ENCODE measurements around the gene ENPP6. TPM values are rescaled to one million over a fixed set of nuclear protein-coding genes. Genes with fewer than 3 reads are reported as not detected.

ENPP6 gene
- polyA plus RNA-seq, 1 donor from 2014 or later = not detected

- TF ChIP-seq CTCF (IDR thresholded peaks at IDR 0.05; ENCODE audit: poor library complexity, severe bottlenecking) = no peak
Observed at GRCh38 chr4:184097815-184098214, 119.9 kb downstream of the ENPP6 start (continued).

- H3K4me3 ChIP-seq (ENCODE audit: low read length) = no peak overlapping the region
- no peaks in the 10 kb centered on the region for H3K36me3 ChIP-seq (ENCODE audit: insufficient read depth, low read length)
- H3K4me2 ChIP-seq (ENCODE audit: low read length) = no peak overlapping the region
- no peak overlapping the region for H3K27ac ChIP-seq (ENCODE audit: low read length)
- no peaks in the 10 kb centered on the region for H3K9me3 ChIP-seq (ENCODE audit: low read length)
- no peaks in the 10 kb centered on the region for H3K27me3 ChIP-seq (ENCODE audit: insufficient read depth, low read depth, low read length)
- no peaks in the 10 kb centered on the region for H3F3A ChIP-seq (ENCODE audit: insufficient read depth, low read length, poor library complexity, severe bottlenecking)
- no peaks in the 10 kb centered on the region for H4K20me1 ChIP-seq (ENCODE audit: insufficient read depth)
- no peaks in the 10 kb centered on the region for H3K79me2 ChIP-seq (replicated peaks; ENCODE audit: insufficient read depth, low read length)
- H3K9ac ChIP-seq (ENCODE audit: low read length) = no peak overlapping the region
- no peaks in the 10 kb centered on the region for H3K9me2 ChIP-seq (ENCODE audit: insufficient read depth, low read length)
- TF ChIP-seq RAD21 (conservative IDR thresholded peaks at IDR 0.05) (no peak), SMC3 (conservative IDR thresholded peaks at IDR 0.05; ENCODE audit: poor library complexity) (no peak), TAF1 (IDR thresholded peaks at IDR 0.05; ENCODE audit: low read depth) (no peak), CTCF (IDR thresholded peaks at IDR 0.05; ENCODE audit: poor library complexity, severe bottlenecking) (no peak), EZH2 (IDR thresholded peaks at IDR 0.05; ENCODE audit: borderline replicate concordance, insufficient read depth, low read length, poor library complexity, severe bottlenecking) (no peak), EP300 (conservative IDR thresholded peaks at IDR 0.05; ENCODE audit: poor library complexity, severe bottlenecking) (no peak), REST (IDR thresholded peaks at IDR 0.05; ENCODE audit: borderline replicate concordance) (no peak), POLR2AphosphoS5 (IDR thresholded peaks at IDR 0.05) (no peak), MXI1 (conservative IDR thresholded peaks at IDR 0.05; ENCODE audit: poor library complexity, severe bottlenecking) (no peak)
- no peak overlapping the region for H2AFZ ChIP-seq (ENCODE audit: low read depth, low read length)
Observed at GRCh38 chr4:184097241-184097605, 120.5 kb downstream of the ENPP6 start.

Data from neural cell (in vitro differentiated cells).